Immature natural killer cell (primary cell): ENCODE data around the gene FAM72B. TPM values are rescaled to one million over a fixed set of nuclear protein-coding genes. Genes with fewer than 3 reads are reported as not detected.
"Not testable (repeated sequence)": the region's sequence is repeated elsewhere in the genome, so short reads cannot be mapped to it uniquely, and the experiment has no call there.

Experiments
- DNase-seq, 3 donors: peaks; one replicate each; pipeline ENCODE4 v3.0.0; 2022; ENCODE audit warnings: mixed read lengths in 1 of 3
- H3K27ac Mint-ChIP-seq, 6 donors: one replicate each; pipeline ENCODE4 v1.8.0; 2020; ENCODE audit warnings: mixed read lengths in 6 of 6, mild to moderate bottlenecking in 5 of 6, inconsistent platforms in 4 of 6, moderate library complexity in 3 of 6
- H3K27me3 Mint-ChIP-seq, 3 donors: one replicate each; pipeline ENCODE4 v1.8.0; 2020 to 2021; ENCODE audit warnings: low read depth in 3 of 3, mild to moderate bottlenecking in 3 of 3, mixed read lengths in 3 of 3, moderate library complexity in 3 of 3, inconsistent platforms in 1 of 3
- H3K36me3 Mint-ChIP-seq, 3 donors: one replicate each; pipeline ENCODE4 v1.8.0; 2020; ENCODE audit warnings: mixed read lengths in 3 of 3, inconsistent platforms in 2 of 3, mild to moderate bottlenecking in 2 of 3
- H3K4me1 Mint-ChIP-seq, 2 donors: one replicate each; pipeline ENCODE4 v1.8.0; 2020; ENCODE audit warnings: inconsistent platforms in 2 of 2, mild to moderate bottlenecking in 2 of 2, mixed read lengths in 2 of 2, moderate library complexity in 1 of 2
- H3K4me3 Mint-ChIP-seq, 5 donors: one replicate each; pipeline ENCODE4 v1.8.0; 2020; ENCODE audit warnings: mild to moderate bottlenecking in 5 of 5, mixed read lengths in 5 of 5, inconsistent platforms in 3 of 5, moderate library complexity in 3 of 5
- H3K9me3 Mint-ChIP-seq, 6 donors: one replicate each; pipeline ENCODE4 v1.8.0; 2020; ENCODE audit warnings: mild to moderate bottlenecking in 6 of 6, mixed read lengths in 6 of 6, inconsistent platforms in 4 of 6, moderate library complexity in 3 of 6
- polyA plus RNA-seq, 3 donors: library from polyadenylated mRNA; unstranded; fragments of 300-500 nt; fragmentation: Illumina TruSeq; gene quantifications; one replicate each; pipeline ENCODE4 v1.2.3, GENCODE V29; 2021

The FAM72B gene
- polyA plus RNA-seq, 3 donors from 2014 or later, result 0.30 to 0.84 TPM; not detected in 1

- DNase-seq, H3K4me3 Mint-ChIP-seq, H3K9me3 Mint-ChIP-seq, H3K27me3 Mint-ChIP-seq, H3K36me3 Mint-ChIP-seq, H3K4me1 Mint-ChIP-seq, H3K27ac Mint-ChIP-seq: not testable (repeated sequence)
Observed at GRCh38 chr1:121178197-121178596, 5.9 kb downstream of the FAM72B start.

GRCh38 chr1:121176649-121177048, 7.5 kb downstream of the FAM72B start:
- H3K4me1 Mint-ChIP-seq, result not testable (repeated sequence)

GRCh38 chr1:121168152-121168668, 15.9 kb downstream of the FAM72B start:
- not testable (repeated sequence) for H3K27me3 Mint-ChIP-seq, H3K4me3 Mint-ChIP-seq

More at GRCh38 chr1:121176649-121177048, 7.5 kb downstream of the FAM72B start:
- not testable (repeated sequence) for H3K27me3 Mint-ChIP-seq, H3K27ac Mint-ChIP-seq, DNase-seq, H3K9me3 Mint-ChIP-seq, H3K4me3 Mint-ChIP-seq, H3K36me3 Mint-ChIP-seq

GRCh38 chr1:121167225-121167738, 16.9 kb downstream of the FAM72B start:
- not testable (repeated sequence) for H3K27me3 Mint-ChIP-seq, H3K4me3 Mint-ChIP-seq, H3K4me1 Mint-ChIP-seq, DNase-seq, H3K36me3 Mint-ChIP-seq, H3K9me3 Mint-ChIP-seq, H3K27ac Mint-ChIP-seq

More at GRCh38 chr1:121168152-121168668, 15.9 kb downstream of the FAM72B start:
- H3K36me3 Mint-ChIP-seq, H3K4me1 Mint-ChIP-seq, H3K27ac Mint-ChIP-seq, H3K9me3 Mint-ChIP-seq, DNase-seq: not testable (repeated sequence)

- H3K27me3 Mint-ChIP-seq, DNase-seq, H3K36me3 Mint-ChIP-seq, H3K4me3 Mint-ChIP-seq, H3K4me1 Mint-ChIP-seq, H3K27ac Mint-ChIP-seq, H3K9me3 Mint-ChIP-seq: not testable (repeated sequence)
Observed at GRCh38 chr1:121165296-121165695, 18.8 kb downstream of the FAM72B start.

GRCh38 chr1:121163850-121164757, 20.0 kb downstream of the FAM72B start:
- DNase-seq, H3K27ac Mint-ChIP-seq, H3K4me3 Mint-ChIP-seq, H3K27me3 Mint-ChIP-seq, H3K4me1 Mint-ChIP-seq, H3K9me3 Mint-ChIP-seq, H3K36me3 Mint-ChIP-seq: not testable (repeated sequence)

GRCh38 chr1:121161199-121161901, 22.8 kb downstream of the FAM72B start:
- DNase-seq, H3K4me1 Mint-ChIP-seq, H3K4me3 Mint-ChIP-seq, H3K27me3 Mint-ChIP-seq, H3K9me3 Mint-ChIP-seq, H3K27ac Mint-ChIP-seq, H3K36me3 Mint-ChIP-seq: not testable (repeated sequence)

- not testable (repeated sequence) for H3K36me3 Mint-ChIP-seq, H3K4me3 Mint-ChIP-seq, H3K9me3 Mint-ChIP-seq, DNase-seq, H3K27ac Mint-ChIP-seq, H3K4me1 Mint-ChIP-seq, H3K27me3 Mint-ChIP-seq
Observed at GRCh38 chr1:121160118-121160517, 24.0 kb downstream of the FAM72B start.

GRCh38 chr1:121157609-121158008, 26.5 kb downstream of the FAM72B start:
- H3K4me3 Mint-ChIP-seq, H3K27me3 Mint-ChIP-seq, H3K27ac Mint-ChIP-seq, H3K36me3 Mint-ChIP-seq, H3K9me3 Mint-ChIP-seq, DNase-seq, H3K4me1 Mint-ChIP-seq: not testable (repeated sequence)

GRCh38 chr1:121156958-121157603, 27.1 kb downstream of the FAM72B start:
- DNase-seq, H3K4me1 Mint-ChIP-seq, H3K27me3 Mint-ChIP-seq: not testable (repeated sequence)

GRCh38 chr1:121155671-121156358, 28.3 kb downstream of the FAM72B start:
- H3K27ac Mint-ChIP-seq, H3K4me3 Mint-ChIP-seq, H3K27me3 Mint-ChIP-seq, DNase-seq, H3K4me1 Mint-ChIP-seq, H3K9me3 Mint-ChIP-seq, H3K36me3 Mint-ChIP-seq: not testable (repeated sequence)

More at GRCh38 chr1:121156958-121157603, 27.1 kb downstream of the FAM72B start:
- not testable (repeated sequence) for H3K27ac Mint-ChIP-seq, H3K4me3 Mint-ChIP-seq, H3K36me3 Mint-ChIP-seq, H3K9me3 Mint-ChIP-seq

- H3K4me3 Mint-ChIP-seq, H3K9me3 Mint-ChIP-seq, DNase-seq, H3K36me3 Mint-ChIP-seq, H3K4me1 Mint-ChIP-seq, H3K27ac Mint-ChIP-seq, H3K27me3 Mint-ChIP-seq: not testable (repeated sequence)
Observed at GRCh38 chr1:121154811-121155210, 29.3 kb downstream of the FAM72B start.

GRCh38 chr1:121152788-121153187, 31.4 kb downstream of the FAM72B start:
- not testable (repeated sequence) for H3K4me3 Mint-ChIP-seq, DNase-seq, H3K27ac Mint-ChIP-seq, H3K36me3 Mint-ChIP-seq, H3K4me1 Mint-ChIP-seq, H3K9me3 Mint-ChIP-seq, H3K27me3 Mint-ChIP-seq
